HT1080 (cell line): ENCODE data around the gene HELLS. TPM values are rescaled to one million over a fixed set of nuclear protein-coding genes. Genes with fewer than 3 reads are reported as not detected.

Experiments
- total RNA-seq: library from RNA; depleted of rRNA; stranded (reverse); fragments of >200 nt; shearing (Covaris generic); gene quantifications from 2 replicates; pipeline ENCODE4 v1.2.3, GENCODE V29; 2014; rRNA removed

The HELLS gene
- total RNA-seq, 1 experiment from 2014 or later: 108 TPM

Other genes starting within 250 kb of the HELLS start
- gene NOC3L, start 182.8 kb upstream of the HELLS start, total RNA-seq: 46.9 and 49.1 TPM in 2 replicates
- gene TBC1D12, start 143.2 kb upstream of the HELLS start, total RNA-seq: 4.6 and 4.8 TPM in 2 replicates
- gene CYP2C18, start 137.9 kb downstream of the HELLS start, total RNA-seq: 0.05 TPM in 1 of 2 replicates, not detected in the other
- gene CYP2C19, start 216.9 kb downstream of the HELLS start, total RNA-seq: not detected in 2 replicates